Middle frontal gyrus (tissue), 1 donor: ENCODE results near the gene NFIB.

Experiments
- DNase-seq: peaks from one replicate; pipeline ENCODE4 v3.0.0-alpha.2; 2015; ENCODE audit warnings: low spot score; ENCODE audit errors: extremely low spot score

NFIB gene

GRCh38 chr9:14119694-14120514 is 194.0 kb downstream of the NFIB start:
- no peak for DNase-seq

GRCh38 chr9:14112226-14112625 is 201.7 kb downstream of the NFIB start:
- no peak for DNase-seq

GRCh38 chr9:14111696-14112095 is 202.2 kb downstream of the NFIB start:
- no peak for DNase-seq

- DNase-seq = no peak
Measured at GRCh38 chr9:14107977-14108376, 206.0 kb downstream of the NFIB start.

- no peak for DNase-seq
Measured at GRCh38 chr9:14107495-14107894, 206.4 kb downstream of the NFIB start.

GRCh38 chr9:14106699-14107098 is 207.2 kb downstream of the NFIB start:
- no peak for DNase-seq

GRCh38 chr9:14104496-14104895 is 209.4 kb downstream of the NFIB start:
- no peak for DNase-seq

GRCh38 chr9:14103115-14103514 is 210.8 kb downstream of the NFIB start:
- no peak for DNase-seq

- DNase-seq = no peak
Measured at GRCh38 chr9:14099737-14100136, 214.2 kb downstream of the NFIB start.

- no peak for DNase-seq
Measured at GRCh38 chr9:14098486-14099180, 215.3 kb downstream of the NFIB start.

- no peak for DNase-seq
Measured at GRCh38 chr9:14097666-14098415, 216.1 kb downstream of the NFIB start.

- DNase-seq = no peak
Measured at GRCh38 chr9:14097215-14097614, 216.7 kb downstream of the NFIB start.

GRCh38 chr9:14096258-14096922 is 217.6 kb downstream of the NFIB start:
- no peak for DNase-seq

- no peak for DNase-seq
Measured at GRCh38 chr9:14095277-14095676, 218.7 kb downstream of the NFIB start.

- no peak for DNase-seq
Measured at GRCh38 chr9:14094491-14094890, 219.4 kb downstream of the NFIB start.

GRCh38 chr9:14092344-14092743 is 221.6 kb downstream of the NFIB start:
- DNase-seq = no peak

- no peak for DNase-seq
Measured at GRCh38 chr9:14089051-14089803, 224.7 kb downstream of the NFIB start.

- DNase-seq = no peak
Measured at GRCh38 chr9:14087576-14087975, 226.4 kb downstream of the NFIB start.

GRCh38 chr9:14086495-14086894 is 227.4 kb downstream of the NFIB start:
- no peak for DNase-seq

GRCh38 chr9:14085810-14086209 is 228.1 kb downstream of the NFIB start:
- DNase-seq = no peak

GRCh38 chr9:14084867-14085266 is 229.1 kb downstream of the NFIB start:
- no peak for DNase-seq
